HG02798 (cell line): ENCODE measurements around the gene EXOC3.

Experiments used
- ATAC-seq: cut with Tn5 transposase; IDR thresholded peaks from one replicate; pipeline ENCODE4 v1.9.1; 2021; ENCODE audit warnings: mild to moderate bottlenecking; ENCODE audit not compliant: unreplicated experiment, poor library complexity

EXOC3 gene

GRCh38 chr5:453725-454481 is 10.9 kb downstream of the EXOC3 start:
- ATAC-seq: no peak

- no peak for ATAC-seq
Observed at GRCh38 chr5:454936-455335, 12.0 kb downstream of the EXOC3 start.

- ATAC-seq: no peak
Observed at GRCh38 chr5:455806-456205, 12.8 kb downstream of the EXOC3 start.

GRCh38 chr5:456351-457194 is 13.6 kb downstream of the EXOC3 start:
- no peak for ATAC-seq

GRCh38 chr5:457195-457961 is 14.4 kb downstream of the EXOC3 start:
- no peak for ATAC-seq

GRCh38 chr5:458547-459353 is 15.8 kb downstream of the EXOC3 start:
- peak; percentile 57 for ATAC-seq

GRCh38 chr5:459562-460272 is 16.7 kb downstream of the EXOC3 start:
- ATAC-seq: no peak

GRCh38 chr5:460273-460625 is 17.3 kb downstream of the EXOC3 start:
- ATAC-seq: no peak

GRCh38 chr5:462051-462481 is 19.1 kb downstream of the EXOC3 start:
- ATAC-seq: no peak

- ATAC-seq: no peak
Observed at GRCh38 chr5:463301-463700, 20.3 kb downstream of the EXOC3 start.

- no peak for ATAC-seq
Observed at GRCh38 chr5:463952-464351, 21.0 kb downstream of the EXOC3 start.

GRCh38 chr5:464446-464842 is 21.5 kb downstream of the EXOC3 start:
- ATAC-seq: no peak

- no peak for ATAC-seq
Observed at GRCh38 chr5:464843-465590, 22.0 kb downstream of the EXOC3 start.

- no peak for ATAC-seq
Observed at GRCh38 chr5:465591-466403, 22.8 kb downstream of the EXOC3 start.

GRCh38 chr5:466661-467310 is 23.8 kb downstream of the EXOC3 start:
- no peak for ATAC-seq

- no peak for ATAC-seq
Observed at GRCh38 chr5:468401-468800, 25.4 kb downstream of the EXOC3 start.

GRCh38 chr5:469752-470483 is 26.9 kb downstream of the EXOC3 start:
- ATAC-seq: no peak
